ENCODE measurements around the gene UNC93A.
"Not testable (repeated sequence)": the region's sequence is repeated elsewhere in the genome, so short reads cannot be mapped to it uniquely, and the experiment has no call there.

The UNC93A gene

DNA sequence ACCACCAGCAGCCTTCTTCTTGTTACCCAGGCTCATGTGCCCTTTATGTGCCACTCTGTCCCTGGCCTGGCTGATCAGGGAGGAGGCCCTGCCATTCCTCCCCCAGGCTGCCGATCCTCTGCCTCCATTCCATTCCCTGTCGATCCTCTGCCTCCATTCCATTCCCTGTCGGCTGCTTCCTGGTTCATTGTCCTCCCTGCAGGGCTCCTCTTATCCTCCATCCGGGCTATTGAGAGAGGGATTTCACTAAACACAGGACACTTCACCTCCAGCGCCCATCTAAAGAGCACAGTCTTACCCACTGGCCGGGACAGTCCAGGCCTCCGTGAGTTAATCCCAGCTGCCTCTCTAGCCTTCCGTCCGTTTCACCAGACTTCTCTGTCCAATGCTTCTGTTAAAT is 26.1 kb downstream of the UNC93A start:
- TF ChIP-seq, protein P1, sequence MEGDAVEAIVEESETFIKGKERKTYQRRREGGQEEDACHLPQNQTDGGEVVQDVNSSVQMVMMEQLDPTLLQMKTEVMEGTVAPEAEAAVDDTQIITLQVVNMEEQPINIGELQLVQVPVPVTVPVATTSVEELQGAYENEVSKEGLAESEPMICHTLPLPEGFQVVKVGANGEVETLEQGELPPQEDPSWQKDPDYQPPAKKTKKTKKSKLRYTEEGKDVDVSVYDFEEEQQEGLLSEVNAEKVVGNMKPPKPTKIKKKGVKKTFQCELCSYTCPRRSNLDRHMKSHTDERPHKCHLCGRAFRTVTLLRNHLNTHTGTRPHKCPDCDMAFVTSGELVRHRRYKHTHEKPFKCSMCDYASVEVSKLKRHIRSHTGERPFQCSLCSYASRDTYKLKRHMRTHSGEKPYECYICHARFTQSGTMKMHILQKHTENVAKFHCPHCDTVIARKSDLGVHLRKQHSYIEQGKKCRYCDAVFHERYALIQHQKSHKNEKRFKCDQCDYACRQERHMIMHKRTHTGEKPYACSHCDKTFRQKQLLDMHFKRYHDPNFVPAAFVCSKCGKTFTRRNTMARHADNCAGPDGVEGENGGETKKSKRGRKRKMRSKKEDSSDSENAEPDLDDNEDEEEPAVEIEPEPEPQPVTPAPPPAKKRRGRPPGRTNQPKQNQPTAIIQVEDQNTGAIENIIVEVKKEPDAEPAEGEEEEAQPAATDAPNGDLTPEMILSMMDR (IDR thresholded peaks at IDR 0.05; ENCODE audit: unreplicated experiment in 3 of 3): no peak
- H3K36me3 Mint-ChIP-seq (ENCODE audit: low read depth): no peaks in the 10 kb centered on the region
- no peak overlapping the region for H3K4me3 Mint-ChIP-seq
- H3K9me3 Mint-ChIP-seq: no peaks in the 10 kb centered on the region
- peak overlapping the region in 1 of 3 experiments; percentile 27 for H3K27ac Mint-ChIP-seq
- H3K4me1 Mint-ChIP-seq: peaks cover 12% of the 10 kb centered on the region
- H3K27me3 Mint-ChIP-seq (ENCODE audit: low read depth): peaks cover 11% of the 10 kb centered on the region

DNA sequence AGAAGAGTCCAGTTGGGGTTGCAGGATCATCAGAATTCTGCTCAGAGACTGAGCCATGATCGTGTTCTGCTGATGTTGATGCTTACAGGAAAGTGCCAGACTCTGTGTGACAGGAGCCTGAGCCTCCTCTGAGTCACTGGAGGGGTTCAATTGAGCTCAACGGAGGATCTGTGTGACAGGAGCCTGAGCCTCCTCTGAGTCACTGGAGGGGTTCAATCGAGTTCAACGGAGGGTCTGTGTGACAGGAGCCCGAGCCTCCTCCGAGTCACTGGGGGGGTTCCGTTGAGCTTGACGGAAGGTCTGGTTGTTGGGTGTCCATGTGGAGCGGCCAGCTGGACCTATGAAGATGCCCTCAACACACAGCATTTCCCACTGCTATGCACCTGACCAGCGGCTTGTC is 27.2 kb downstream of the UNC93A start:
- not testable (repeated sequence) for H3K36me3 Mint-ChIP-seq (ENCODE audit: low read depth); H3K9me3 Mint-ChIP-seq; H3K4me1 Mint-ChIP-seq; H3K27ac Mint-ChIP-seq; H3K4me3 Mint-ChIP-seq
- H3K27me3 Mint-ChIP-seq (ENCODE audit: low read depth): peaks cover 11% of the 10 kb centered on the region

DNA sequence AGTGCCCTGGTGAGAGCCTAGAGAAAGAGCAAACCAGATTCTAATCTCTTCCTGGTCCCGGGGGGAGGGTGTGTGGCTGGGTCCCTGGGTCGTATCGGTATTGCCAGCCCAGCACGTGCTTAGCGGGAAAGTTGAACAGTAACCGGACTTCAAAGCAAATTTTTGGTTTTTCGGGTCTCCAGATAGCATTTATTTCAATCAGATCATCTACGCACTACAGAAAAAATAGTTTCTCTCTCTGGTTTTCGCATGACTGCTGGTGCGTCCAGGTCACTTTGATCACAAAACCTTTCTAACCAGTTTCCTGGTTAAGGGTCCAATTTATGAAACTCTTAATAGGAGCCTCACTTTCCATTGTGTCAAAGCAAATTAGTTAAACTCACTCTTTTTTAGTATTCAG is 27.7 kb downstream of the UNC93A start:
- H3K27ac Mint-ChIP-seq: peak overlapping the region in 1 of 3 experiments; percentile 67
- H3K9me3 Mint-ChIP-seq; H3K36me3 Mint-ChIP-seq (ENCODE audit: low read depth); H3K4me1 Mint-ChIP-seq; H3K27me3 Mint-ChIP-seq (ENCODE audit: low read depth); H3K4me3 Mint-ChIP-seq: not testable (repeated sequence)

DNA sequence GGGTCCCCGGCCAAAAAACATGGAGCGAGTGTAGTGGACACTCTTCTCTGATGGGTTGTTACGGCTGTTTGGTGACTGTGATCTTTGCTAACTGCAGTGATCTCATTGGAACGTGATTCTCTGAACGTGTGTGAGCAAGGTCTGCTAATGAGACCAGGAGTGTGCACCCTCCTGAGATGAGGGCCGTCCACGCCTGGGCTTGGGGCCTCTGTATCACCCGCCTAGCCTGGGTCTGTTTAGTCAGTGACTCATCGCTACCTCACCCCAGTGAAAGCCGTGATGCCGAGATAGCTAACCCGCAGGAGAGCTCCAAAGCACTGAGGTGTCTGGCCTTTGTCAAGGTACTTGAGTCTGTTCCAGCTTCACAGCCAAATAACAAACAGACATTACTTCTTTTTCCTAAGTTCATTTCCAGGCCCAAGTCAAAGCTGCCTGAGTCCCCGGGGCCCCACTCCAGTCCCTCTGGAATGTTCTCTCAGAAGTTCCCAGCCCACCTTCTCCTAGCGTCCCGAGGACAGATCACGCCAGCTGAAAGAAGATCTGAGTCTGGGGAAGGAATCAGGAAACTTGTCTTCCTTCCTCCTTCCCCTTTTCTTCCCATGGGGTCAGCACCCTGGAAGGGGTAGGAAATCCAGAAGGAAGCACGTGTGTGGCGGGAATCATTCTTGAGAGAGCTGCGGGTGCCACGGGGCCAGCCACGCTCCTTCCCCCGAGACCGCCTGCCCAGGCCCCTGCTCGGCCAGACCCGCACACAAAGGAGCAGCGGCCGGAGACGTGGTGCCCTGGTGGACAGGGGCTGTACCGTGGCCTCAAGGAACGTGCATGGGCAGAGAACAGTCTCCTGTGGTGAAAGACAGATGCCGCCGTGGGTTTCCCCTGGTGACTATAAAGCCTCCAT is 29.0 kb downstream of the UNC93A start:
- not testable (repeated sequence) for H3K27ac Mint-ChIP-seq; H3K4me3 Mint-ChIP-seq; H3K4me1 Mint-ChIP-seq; H3K9me3 Mint-ChIP-seq; H3K27me3 Mint-ChIP-seq (ENCODE audit: low read depth); H3K36me3 Mint-ChIP-seq (ENCODE audit: low read depth)

DNA sequence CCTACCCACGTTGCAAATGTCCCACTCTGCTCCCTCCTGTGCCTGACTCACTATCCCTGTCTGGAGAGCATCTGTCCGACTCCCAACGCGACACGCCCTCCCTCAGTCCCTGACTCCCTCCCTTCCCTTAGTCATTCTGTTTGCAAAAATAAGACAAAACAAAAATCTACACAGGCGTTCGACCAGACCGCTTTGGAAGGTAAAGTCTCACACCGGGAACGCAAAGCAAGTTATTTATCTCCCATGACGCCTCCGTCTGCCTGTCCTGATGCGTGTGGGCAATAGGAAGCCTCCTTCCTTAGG is 29.6 kb downstream of the UNC93A start:
- H3K36me3 Mint-ChIP-seq (ENCODE audit: low read depth); H3K4me1 Mint-ChIP-seq: not testable (repeated sequence)

DNA sequence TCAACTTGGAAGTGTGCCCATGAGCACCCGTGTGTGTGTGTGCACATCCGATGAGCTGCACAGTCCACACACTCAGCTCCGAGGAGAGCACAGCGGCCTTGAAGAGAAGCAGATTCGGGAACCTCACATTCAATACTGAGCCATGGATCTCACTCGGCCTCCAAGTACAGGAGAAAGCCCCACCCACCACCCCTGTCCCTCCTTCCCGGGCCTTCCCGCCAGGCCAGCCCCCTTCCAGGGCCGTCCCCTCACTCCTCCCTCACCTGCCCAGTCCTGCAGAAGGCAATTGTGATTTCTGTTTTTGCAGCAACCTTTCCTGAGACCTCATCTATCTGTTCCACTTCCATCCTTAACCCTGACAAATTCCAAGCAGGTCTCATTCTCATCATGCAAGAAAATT is 30.1 kb downstream of the UNC93A start:
- not testable (repeated sequence) for H3K9me3 Mint-ChIP-seq; H3K36me3 Mint-ChIP-seq (ENCODE audit: low read depth); H3K4me1 Mint-ChIP-seq; H3K4me3 Mint-ChIP-seq; H3K27me3 Mint-ChIP-seq (ENCODE audit: low read depth); H3K27ac Mint-ChIP-seq

More for the DNA sequence above, 29.6 kb downstream of the UNC93A start:
- H3K27ac Mint-ChIP-seq; H3K9me3 Mint-ChIP-seq; H3K27me3 Mint-ChIP-seq (ENCODE audit: low read depth); H3K4me3 Mint-ChIP-seq: not testable (repeated sequence)

DNA sequence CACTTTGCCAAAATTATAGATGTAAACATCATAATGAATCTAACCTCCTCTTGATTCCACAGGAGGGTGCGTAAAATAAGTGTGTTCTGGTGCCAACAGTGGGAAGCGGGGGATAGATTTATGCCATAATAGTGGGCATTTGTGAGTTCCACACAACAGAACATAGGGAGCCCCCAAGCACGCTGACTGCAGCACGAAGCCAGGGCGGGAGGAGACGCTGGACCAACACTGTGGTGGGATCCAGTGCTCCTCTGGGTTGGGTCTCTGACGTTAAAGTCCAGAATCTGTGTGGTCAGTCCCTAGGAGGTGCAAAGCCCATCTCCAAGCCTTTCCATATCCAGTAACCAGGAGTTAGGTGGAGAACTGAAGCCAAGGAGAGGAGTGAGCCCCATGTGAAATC is 32.0 kb downstream of the UNC93A start:
- no peak overlapping the region for H3K4me3 Mint-ChIP-seq
- H3K27me3 Mint-ChIP-seq (ENCODE audit: low read depth): no peaks in the 10 kb centered on the region
- TF ChIP-seq, protein P1 (IDR thresholded peaks at IDR 0.05; ENCODE audit: unreplicated experiment in 3 of 3): no peak
- no peaks in the 10 kb centered on the region for H3K9me3 Mint-ChIP-seq
- peaks cover 9% of the 10 kb centered on the region for H3K4me1 Mint-ChIP-seq
- H3K27ac Mint-ChIP-seq: no peak overlapping the region
- H3K36me3 Mint-ChIP-seq (ENCODE audit: low read depth): no peaks in the 10 kb centered on the region

DNA sequence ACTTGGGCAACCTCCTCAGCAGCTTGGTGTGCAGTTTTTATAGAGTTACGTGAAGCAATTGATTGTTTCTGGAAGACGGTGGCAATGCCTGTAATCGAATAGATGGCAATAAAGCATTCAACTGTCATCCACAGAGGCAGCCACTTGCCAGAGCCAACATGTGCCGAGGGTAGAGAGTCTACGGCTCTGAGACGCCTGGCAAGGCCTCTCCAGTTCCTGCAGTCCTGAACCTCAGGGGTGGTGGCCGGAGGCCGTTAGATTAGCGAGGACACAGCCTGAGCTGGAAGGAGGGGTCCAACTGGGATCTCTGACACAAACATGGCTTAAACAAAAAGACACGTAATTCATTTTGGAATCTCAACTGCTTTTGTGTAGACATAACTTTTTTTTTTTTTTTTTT is 33.0 kb downstream of the UNC93A start:
- TF ChIP-seq, protein P1 (IDR thresholded peaks at IDR 0.05; ENCODE audit: unreplicated experiment in 3 of 3): no peak
- H3K36me3 Mint-ChIP-seq (ENCODE audit: low read depth): no peaks in the 10 kb centered on the region
- no peak overlapping the region for H3K4me3 Mint-ChIP-seq
- H3K9me3 Mint-ChIP-seq: no peaks in the 10 kb centered on the region
- no peak overlapping the region for H3K27ac Mint-ChIP-seq
- peaks cover 4% of the 10 kb centered on the region for H3K27me3 Mint-ChIP-seq (ENCODE audit: low read depth)
- H3K4me1 Mint-ChIP-seq: peaks cover 9% of the 10 kb centered on the region
